Measurements from ENCODE around the gene ABHD2.

ABHD2 gene

GRCh38 chr15:89098281-89098680, 10.0 kb downstream of the ABHD2 start:
- TF ChIP-seq CTCF (IDR thresholded peaks at IDR 0.05; ENCODE audit: insufficient read depth, low read length, missing control alignments): no peak
- DNase-seq (ENCODE audit: low read depth, low spot score): no peak
- POLR2A ChIA-PET: interaction anchor here (0.6 to 0.7 kb wide), 2 partner anchors 10 to 17 kb away, joined by 3 read pairs; partner anchors contain the start of gene ABHD2
- CTCF ChIA-PET: interaction anchor here (0.7 to 4.4 kb wide), 4 partner anchors 8 to 80 kb away, joined by 3 to 25 read pairs (median 8); partner anchors contain the start of gene ABHD2
- H3K4me3 ChIP-seq (ENCODE audit: low read depth, low read length): no peak overlapping the region

- ChIA-PET CTCF (interaction anchor here (1.1 to 4.4 kb wide), 5 partner anchors 9 to 53 kb away, joined by 3 to 25 read pairs (median 4); no protein-coding TSS in a partner anchor), POLR2A (interaction anchor here (2.0 kb wide), 1 partner anchor 12 kb away, joined by 8 read pairs; the partner anchor contains the start of gene ABHD2)
- no peak for TF ChIP-seq CTCF (IDR thresholded peaks at IDR 0.05; ENCODE audit: insufficient read depth, low read length, missing control alignments)
- no peak for DNase-seq (ENCODE audit: low read depth, low spot score)
- H3K4me3 ChIP-seq (ENCODE audit: low read depth, low read length): no peak overlapping the region
Observed at GRCh38 chr15:89099968-89100367, 11.7 kb downstream of the ABHD2 start.

GRCh38 chr15:89101302-89102193, 13.3 kb downstream of the ABHD2 start:
- DNase-seq (ENCODE audit: low read depth, low spot score): peak; percentile 93
- H3K4me3 ChIP-seq (ENCODE audit: low read depth, low read length): no peak overlapping the region
- ChIA-PET CTCF (interaction anchor here (0.6 to 4.4 kb wide), 12 partner anchors 11 to 105 kb away, joined by 3 to 25 read pairs (median 3); partner anchors contain the start of gene ABHD2), POLR2A (interaction anchor here (0.8 to 2.0 kb wide), 5 partner anchors 11 to 34 kb away, joined by 3 to 8 read pairs (median 3); partner anchors contain the start of gene ABHD2)
- no peak for TF ChIP-seq CTCF (IDR thresholded peaks at IDR 0.05; ENCODE audit: insufficient read depth, low read length, missing control alignments)

GRCh38 chr15:89103481-89104171, 15.4 kb downstream of the ABHD2 start:
- POLR2A ChIA-PET: no interaction called here
- no peak for TF ChIP-seq CTCF (IDR thresholded peaks at IDR 0.05; ENCODE audit: insufficient read depth, low read length, missing control alignments)
- DNase-seq (ENCODE audit: low read depth, low spot score): no peak
- CTCF ChIA-PET: interaction anchor here (0.8 to 3.2 kb wide), 7 partner anchors 16 to 206 kb away, joined by 3 to 16 read pairs (median 3); no protein-coding TSS in a partner anchor
- H3K4me3 ChIP-seq (ENCODE audit: low read depth, low read length): no peak overlapping the region

GRCh38 chr15:89104172-89104564, 15.9 kb downstream of the ABHD2 start:
- DNase-seq (ENCODE audit: low read depth, low spot score): no peak
- ChIA-PET CTCF (interaction anchor here (0.8 to 3.2 kb wide), 8 partner anchors 13 to 207 kb away, joined by 3 to 16 read pairs (median 4); no protein-coding TSS in a partner anchor), POLR2A (no interaction called here)
- H3K4me3 ChIP-seq (ENCODE audit: low read depth, low read length): no peak overlapping the region
- no peak for TF ChIP-seq CTCF (IDR thresholded peaks at IDR 0.05; ENCODE audit: insufficient read depth, low read length, missing control alignments)

All from AG04449 (cell line).